Mammary epithelial cell (primary cell): ENCODE data around the gene TRAPPC14.

Experiments used
- EZH2 ChIP-seq: IDR thresholded peaks from 2 replicates; pipeline ENCODE4 v1.6.1; 2012; ENCODE audit warnings: low read length, inconsistent platforms, borderline replicate concordance
- TF ChIP-seq, protein P1 (sequence below), 2 donors: IDR thresholded peaks in 1 of 2; conservative IDR thresholded peaks in 1 of 2; 2 replicates each; pipeline ENCODE4 v1.5.1; 2011 to 2012; ENCODE audit warnings: inconsistent platforms in 2 of 2, low read length in 2 of 2, mild to moderate bottlenecking in 2 of 2, control low read depth in 1 of 2, low read depth in 1 of 2; ENCODE audit not compliant: insufficient read depth in 1 of 2; ENCODE audit errors: extremely low read depth in 1 of 2

DNA sequence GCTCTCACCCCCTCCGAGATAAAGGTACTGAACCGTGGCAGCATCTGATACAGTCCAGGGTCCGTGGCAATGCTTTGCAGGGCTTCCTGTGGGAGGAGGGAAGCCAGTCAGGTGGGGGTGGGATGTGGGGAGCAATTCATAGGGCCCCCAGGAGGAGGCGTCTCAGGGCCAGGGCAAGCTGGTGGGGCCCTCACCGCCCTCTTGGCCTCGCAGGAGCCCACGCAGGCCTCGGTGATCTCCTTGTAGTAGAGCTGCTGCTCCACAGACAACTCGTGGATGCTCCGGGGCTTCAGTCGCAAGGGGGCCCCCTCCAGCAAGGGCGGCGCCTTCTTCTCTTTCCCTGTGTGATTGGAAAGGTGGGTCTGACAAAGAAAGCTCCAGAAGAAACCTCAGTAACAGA is 46.6 kb downstream of the TRAPPC14 start:
- TF ChIP-seq, protein P1, sequence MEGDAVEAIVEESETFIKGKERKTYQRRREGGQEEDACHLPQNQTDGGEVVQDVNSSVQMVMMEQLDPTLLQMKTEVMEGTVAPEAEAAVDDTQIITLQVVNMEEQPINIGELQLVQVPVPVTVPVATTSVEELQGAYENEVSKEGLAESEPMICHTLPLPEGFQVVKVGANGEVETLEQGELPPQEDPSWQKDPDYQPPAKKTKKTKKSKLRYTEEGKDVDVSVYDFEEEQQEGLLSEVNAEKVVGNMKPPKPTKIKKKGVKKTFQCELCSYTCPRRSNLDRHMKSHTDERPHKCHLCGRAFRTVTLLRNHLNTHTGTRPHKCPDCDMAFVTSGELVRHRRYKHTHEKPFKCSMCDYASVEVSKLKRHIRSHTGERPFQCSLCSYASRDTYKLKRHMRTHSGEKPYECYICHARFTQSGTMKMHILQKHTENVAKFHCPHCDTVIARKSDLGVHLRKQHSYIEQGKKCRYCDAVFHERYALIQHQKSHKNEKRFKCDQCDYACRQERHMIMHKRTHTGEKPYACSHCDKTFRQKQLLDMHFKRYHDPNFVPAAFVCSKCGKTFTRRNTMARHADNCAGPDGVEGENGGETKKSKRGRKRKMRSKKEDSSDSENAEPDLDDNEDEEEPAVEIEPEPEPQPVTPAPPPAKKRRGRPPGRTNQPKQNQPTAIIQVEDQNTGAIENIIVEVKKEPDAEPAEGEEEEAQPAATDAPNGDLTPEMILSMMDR (conservative IDR thresholded peaks at IDR 0.05 in 1 of 2, IDR thresholded peaks at IDR 0.05 in 1 of 2; ENCODE audit: extremely low read depth in 1 of 2, insufficient read depth in 1 of 2, low read depth in 1 of 2, low read length in 2 of 2), result no peak
- no peak for TF ChIP-seq EZH2
